Measurements from ENCODE around the gene CDH13. TPM values are rescaled to one million over a fixed set of nuclear protein-coding genes. Genes with fewer than 3 reads are reported as not detected.

CDH13 gene
- total RNA-seq, 3 donors from 2014 or later: not detected

GRCh38 chr16:83464991-83465390 lies 838.2 kb downstream of the CDH13 start:
- no peak for ATAC-seq
- DNase-seq: no peak
- no peaks in the 10 kb centered on the region for H3K36me3 Mint-ChIP-seq (ENCODE audit: insufficient read depth)
- no peaks in the 10 kb centered on the region for H3K9me3 Mint-ChIP-seq
- no peaks in the 10 kb centered on the region for H3K4me1 Mint-ChIP-seq (ENCODE audit: low read depth)
- no peaks in the 10 kb centered on the region for H3K27me3 Mint-ChIP-seq (ENCODE audit: low read depth)
- no peak overlapping the region for H3K4me3 Mint-ChIP-seq

GRCh38 chr16:83470416-83470815 lies 843.6 kb downstream of the CDH13 start:
- no peaks in the 10 kb centered on the region for H3K9me3 Mint-ChIP-seq
- no peak overlapping the region for H3K4me3 Mint-ChIP-seq
- H3K36me3 Mint-ChIP-seq (ENCODE audit: insufficient read depth): no peaks in the 10 kb centered on the region
- no peaks in the 10 kb centered on the region for H3K27me3 Mint-ChIP-seq (ENCODE audit: low read depth)
- H3K4me1 Mint-ChIP-seq (ENCODE audit: low read depth): no peaks in the 10 kb centered on the region
- DNase-seq (no peak), ATAC-seq (no peak)

- Mint-ChIP-seq H3K9me3 (no peaks in the 10 kb centered on the region), H3K36me3 (ENCODE audit: insufficient read depth) (no peaks in the 10 kb centered on the region), H3K4me1 (ENCODE audit: low read depth) (no peaks in the 10 kb centered on the region), H3K27me3 (ENCODE audit: low read depth) (no peaks in the 10 kb centered on the region), H3K4me3 (no peak overlapping the region)
- DNase-seq (no peak), ATAC-seq (no peak)
Measured at GRCh38 chr16:83472776-83473501, 846.2 kb downstream of the CDH13 start.

GRCh38 chr16:83473926-83474650 lies 847.3 kb downstream of the CDH13 start:
- H3K36me3 Mint-ChIP-seq (ENCODE audit: insufficient read depth): no peaks in the 10 kb centered on the region

GRCh38 chr16:83475108-83475507 lies 848.3 kb downstream of the CDH13 start:
- Mint-ChIP-seq H3K4me3 (no peak overlapping the region), H3K9me3 (no peaks in the 10 kb centered on the region), H3K36me3 (ENCODE audit: insufficient read depth) (no peaks in the 10 kb centered on the region), H3K27me3 (ENCODE audit: low read depth) (no peaks in the 10 kb centered on the region), H3K4me1 (ENCODE audit: low read depth) (no peaks in the 10 kb centered on the region)
- ATAC-seq (no peak), DNase-seq (no peak)

More at GRCh38 chr16:83473926-83474650, 847.3 kb downstream of the CDH13 start:
- no peaks in the 10 kb centered on the region for H3K27me3 Mint-ChIP-seq (ENCODE audit: low read depth)
- no peaks in the 10 kb centered on the region for H3K9me3 Mint-ChIP-seq
- H3K4me1 Mint-ChIP-seq (ENCODE audit: low read depth): no peaks in the 10 kb centered on the region
- no peak overlapping the region for H3K4me3 Mint-ChIP-seq
- DNase-seq: no peak
- no peak for ATAC-seq

- no peaks in the 10 kb centered on the region for H3K9me3 Mint-ChIP-seq
- no peaks in the 10 kb centered on the region for H3K36me3 Mint-ChIP-seq (ENCODE audit: insufficient read depth)
- H3K27me3 Mint-ChIP-seq (ENCODE audit: low read depth): no peaks in the 10 kb centered on the region
- ATAC-seq (no peak), DNase-seq (no peak)
- H3K4me1 Mint-ChIP-seq (ENCODE audit: low read depth): no peaks in the 10 kb centered on the region
- H3K4me3 Mint-ChIP-seq: no peak overlapping the region
Measured at GRCh38 chr16:83481589-83481988, 854.8 kb downstream of the CDH13 start.

- ATAC-seq (no peak), DNase-seq (no peak)
- Mint-ChIP-seq H3K9me3 (no peaks in the 10 kb centered on the region), H3K36me3 (ENCODE audit: insufficient read depth) (no peaks in the 10 kb centered on the region), H3K4me1 (ENCODE audit: low read depth) (no peaks in the 10 kb centered on the region), H3K4me3 (no peak overlapping the region), H3K27me3 (ENCODE audit: low read depth) (no peaks in the 10 kb centered on the region)
Measured at GRCh38 chr16:83482545-83483162, 855.9 kb downstream of the CDH13 start.

GRCh38 chr16:83490073-83490472 lies 863.3 kb downstream of the CDH13 start:
- DNase-seq: no peak
- no peaks in the 10 kb centered on the region for H3K4me1 Mint-ChIP-seq (ENCODE audit: low read depth)
- no peak overlapping the region for H3K4me3 Mint-ChIP-seq
- no peaks in the 10 kb centered on the region for H3K27me3 Mint-ChIP-seq (ENCODE audit: low read depth)
- no peaks in the 10 kb centered on the region for H3K36me3 Mint-ChIP-seq (ENCODE audit: insufficient read depth)
- no peaks in the 10 kb centered on the region for H3K9me3 Mint-ChIP-seq
- ATAC-seq: no peak

GRCh38 chr16:83494459-83494858 lies 867.7 kb downstream of the CDH13 start:
- Mint-ChIP-seq H3K4me3 (no peak overlapping the region), H3K4me1 (ENCODE audit: low read depth) (no peaks in the 10 kb centered on the region), H3K36me3 (ENCODE audit: insufficient read depth) (no peaks in the 10 kb centered on the region), H3K27me3 (ENCODE audit: low read depth) (no peaks in the 10 kb centered on the region), H3K9me3 (no peaks in the 10 kb centered on the region)
- ATAC-seq (no peak), DNase-seq (no peak)

- Mint-ChIP-seq H3K36me3 (ENCODE audit: insufficient read depth) (no peaks in the 10 kb centered on the region), H3K4me1 (ENCODE audit: low read depth) (no peaks in the 10 kb centered on the region), H3K9me3 (no peaks in the 10 kb centered on the region), H3K4me3 (no peak overlapping the region), H3K27me3 (ENCODE audit: low read depth) (no peaks in the 10 kb centered on the region)
- ATAC-seq (no peak), DNase-seq (no peak)
Measured at GRCh38 chr16:83501481-83501880, 874.7 kb downstream of the CDH13 start.

GRCh38 chr16:83508295-83508694 lies 881.5 kb downstream of the CDH13 start:
- ATAC-seq: no peak

GRCh38 chr16:83509316-83509715 lies 882.5 kb downstream of the CDH13 start:
- Mint-ChIP-seq H3K4me1 (ENCODE audit: low read depth) (no peaks in the 10 kb centered on the region), H3K27me3 (ENCODE audit: low read depth) (no peaks in the 10 kb centered on the region), H3K4me3 (no peak overlapping the region), H3K36me3 (ENCODE audit: insufficient read depth) (no peaks in the 10 kb centered on the region), H3K9me3 (no peaks in the 10 kb centered on the region)
- DNase-seq (no peak), ATAC-seq (no peak)

More at GRCh38 chr16:83508295-83508694, 881.5 kb downstream of the CDH13 start:
- Mint-ChIP-seq H3K9me3 (no peaks in the 10 kb centered on the region), H3K4me3 (no peak overlapping the region), H3K36me3 (ENCODE audit: insufficient read depth) (no peaks in the 10 kb centered on the region), H3K27me3 (ENCODE audit: low read depth) (no peaks in the 10 kb centered on the region), H3K4me1 (ENCODE audit: low read depth) (no peaks in the 10 kb centered on the region)
- DNase-seq: no peak

GRCh38 chr16:83510906-83511305 lies 884.1 kb downstream of the CDH13 start:
- no peaks in the 10 kb centered on the region for H3K36me3 Mint-ChIP-seq (ENCODE audit: insufficient read depth)
- no peak for DNase-seq
- H3K4me1 Mint-ChIP-seq (ENCODE audit: low read depth): no peaks in the 10 kb centered on the region
- H3K4me3 Mint-ChIP-seq: no peak overlapping the region
- no peak for ATAC-seq
- H3K27me3 Mint-ChIP-seq (ENCODE audit: low read depth): no peaks in the 10 kb centered on the region
- H3K9me3 Mint-ChIP-seq: peaks cover 1% of the 10 kb centered on the region

GRCh38 chr16:83513008-83513755 lies 886.4 kb downstream of the CDH13 start:
- H3K4me1 Mint-ChIP-seq (ENCODE audit: low read depth): no peaks in the 10 kb centered on the region

More at GRCh38 chr16:83513008-83513755, 886.4 kb downstream of the CDH13 start:
- Mint-ChIP-seq H3K4me3 (no peak overlapping the region), H3K36me3 (ENCODE audit: insufficient read depth) (no peaks in the 10 kb centered on the region), H3K9me3 (peaks cover 12% of the 10 kb centered on the region), H3K27me3 (ENCODE audit: low read depth) (no peaks in the 10 kb centered on the region)
- ATAC-seq (no peak), DNase-seq (no peak)

Measured in activated T-cell treated with anti-CD3 and anti-CD28 coated beads, Interleukin-2, amount 50 U/mL, for 4 hours (primary cell).